HEK293 (cell line): ENCODE results near the gene SMIM41.

ENCODE experiments used
- CTCF ChIP-seq: fragments of 450-650 bp; formaldehyde crosslinking; IDR thresholded peaks from 2 replicates; pipeline ENCODE4 v1.5.1; 2016; ENCODE audit warnings: missing biosample characterization, missing genetic modification characterization
- ELK4 ChIP-seq: IDR thresholded peaks from 2 replicates; pipeline ENCODE4 v1.6.1; 2011; ENCODE audit warnings: mild to moderate bottlenecking, low read depth, low read length, borderline replicate concordance
- KLF9 ChIP-seq: fragments of 450-650 bp; formaldehyde crosslinking; IDR thresholded peaks from 2 replicates; pipeline ENCODE4 v1.5.1; 2016; ENCODE audit warnings: missing biosample characterization, missing genetic modification characterization, low read depth
- PATZ1 ChIP-seq: fragments of 450-650 bp; formaldehyde crosslinking; IDR thresholded peaks from 2 replicates; pipeline ENCODE4 v1.5.1; 2016; ENCODE audit warnings: missing biosample characterization, missing genetic modification characterization
- ZBTB17 ChIP-seq: fragments of 450-650 bp; formaldehyde crosslinking; IDR thresholded peaks from 2 replicates; pipeline ENCODE4 v1.5.1; 2016; ENCODE audit warnings: missing biosample characterization, missing genetic modification characterization
- ZBTB49 ChIP-seq: fragments of 450-650 bp; formaldehyde crosslinking; IDR thresholded peaks from 2 replicates; pipeline ENCODE4 v1.5.1; 2016; ENCODE audit warnings: missing biosample characterization, missing genetic modification characterization, low read depth
- ZNF10 ChIP-seq: fragments of 450-650 bp; formaldehyde crosslinking; IDR thresholded peaks from 2 replicates; pipeline ENCODE4 v1.5.1; 2017; ENCODE audit warnings: missing biosample characterization, missing genetic modification characterization
- ZNF121 ChIP-seq: fragments of 450-650 bp; formaldehyde crosslinking; IDR thresholded peaks from 2 replicates; pipeline ENCODE4 v1.5.1; 2016; ENCODE audit warnings: missing biosample characterization, missing genetic modification characterization
- ZNF138 ChIP-seq: fragments of 450-650 bp; formaldehyde crosslinking; IDR thresholded peaks from 2 replicates; pipeline ENCODE4 v1.5.1; 2016; ENCODE audit warnings: missing biosample characterization, missing genetic modification characterization, borderline replicate concordance
- ZNF350 ChIP-seq: fragments of 450-650 bp; formaldehyde crosslinking; IDR thresholded peaks from 2 replicates; pipeline ENCODE4 v1.5.0; 2017; ENCODE audit warnings: missing biosample characterization, mild to moderate bottlenecking, missing genetic modification characterization
- ZNF530 ChIP-seq: fragments of 450-650 bp; formaldehyde crosslinking; IDR thresholded peaks from 2 replicates; pipeline ENCODE4 v1.5.1; 2016; ENCODE audit warnings: low read depth, missing biosample characterization, missing genetic modification characterization
- ZNF555 ChIP-seq: fragments of 450-650 bp; formaldehyde crosslinking; conservative IDR thresholded peaks from 2 replicates; pipeline ENCODE4 v1.5.1; 2017; ENCODE audit warnings: missing biosample characterization, mild to moderate bottlenecking, missing genetic modification characterization, inconsistent platforms

- TF ChIP-seq ZNF350 (tag by site-specific recombination) (no peak), ELK4 (no peak), ZNF121 (no peak), CTCF (tag by site-specific recombination) (no peak), ZNF555 (no peak), ZNF10 (tag by site-specific recombination) (no peak), ZBTB49 (no peak), KLF9 (tag by site-specific recombination) (no peak), ZNF530 (tag by site-specific recombination) (no peak), PATZ1 (tag by site-specific recombination) (no peak), ZNF138 (tag by site-specific recombination) (no peak), ZBTB17 (tag by site-specific recombination) (no peak)
Measured at GRCh38 chr12:52066346-52067080, 13.0 kb upstream of the SMIM41 start.
